CD4-positive, alpha-beta T cell treated with Interleukin-6 at 100 ng/mL for 8 hours (primary cell): Measurements from ENCODE around the gene CHKA.
A peak's percentile ranks its signal among the peaks of the same experiment; 100 is the strongest.

Experiments used
- DNase-seq: peaks from one replicate; pipeline ENCODE4 v3.0.0-alpha.2; 2020; ENCODE audit warnings: mixed read lengths, low spot score

CHKA gene

GRCh38 chr11:68142441-68143309 is 21.5 kb upstream of the CHKA start:
- no peak for DNase-seq

GRCh38 chr11:68142028-68142412 is 20.8 kb upstream of the CHKA start:
- no peak for DNase-seq

- DNase-seq, result no peak
Measured at GRCh38 chr11:68141246-68142027, 20.2 kb upstream of the CHKA start.

- DNase-seq, result no peak
Measured at GRCh38 chr11:68140496-68141245, 19.5 kb upstream of the CHKA start.

GRCh38 chr11:68138237-68138636 is 17.0 kb upstream of the CHKA start:
- no peak for DNase-seq

- no peak for DNase-seq
Measured at GRCh38 chr11:68137833-68138232, 16.6 kb upstream of the CHKA start.

GRCh38 chr11:68136866-68137265 is 15.7 kb upstream of the CHKA start:
- no peak for DNase-seq

- no peak for DNase-seq
Measured at GRCh38 chr11:68135161-68135560, 14.0 kb upstream of the CHKA start.

DNA sequence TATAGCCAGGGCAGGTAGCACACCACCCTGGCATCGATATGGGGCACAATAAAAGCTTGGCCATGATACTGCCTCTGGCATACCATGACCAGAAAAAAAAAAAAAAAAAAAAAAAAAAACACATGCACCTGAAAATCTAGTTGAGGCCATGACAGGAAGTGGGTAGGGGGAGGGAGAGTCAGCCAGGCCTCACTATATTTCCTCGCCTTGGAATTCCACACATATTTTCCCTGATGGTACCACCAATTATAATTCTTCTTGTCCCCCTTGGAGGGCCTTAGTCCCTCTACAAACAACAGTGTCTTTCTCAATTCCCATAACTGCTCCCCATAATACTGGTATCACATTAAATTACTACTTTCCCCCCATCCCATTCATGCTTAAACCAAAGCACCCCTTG is 12.6 kb upstream of the CHKA start:
- no peak for DNase-seq

GRCh38 chr11:68130121-68130520 is 8.9 kb upstream of the CHKA start:
- no peak for DNase-seq

- DNase-seq, result no peak
Measured at GRCh38 chr11:68128682-68129327, 7.6 kb upstream of the CHKA start.

- DNase-seq, result no peak
Measured at GRCh38 chr11:68127714-68128681, 6.8 kb upstream of the CHKA start.

DNA sequence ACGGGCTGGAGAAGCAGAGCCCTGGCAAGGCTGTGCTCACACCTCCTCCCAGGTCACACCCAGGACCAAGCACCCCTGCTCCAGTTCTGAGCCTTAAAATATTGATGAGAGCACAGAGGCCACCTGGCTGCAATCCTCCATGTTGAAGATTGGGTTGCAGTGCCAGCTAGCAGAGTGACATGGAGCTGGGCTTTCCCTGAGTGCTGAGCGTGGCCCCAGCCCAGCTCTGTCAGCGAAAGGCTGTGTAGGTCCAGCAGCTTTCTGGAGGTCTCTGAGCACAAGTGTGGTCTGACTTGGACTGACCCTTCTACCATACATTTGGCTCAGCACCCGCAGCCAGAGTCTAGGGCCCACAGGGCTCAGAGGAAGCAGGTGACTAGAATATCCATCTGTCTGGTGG is 4.0 kb upstream of the CHKA start:
- DNase-seq, result no peak

DNA sequence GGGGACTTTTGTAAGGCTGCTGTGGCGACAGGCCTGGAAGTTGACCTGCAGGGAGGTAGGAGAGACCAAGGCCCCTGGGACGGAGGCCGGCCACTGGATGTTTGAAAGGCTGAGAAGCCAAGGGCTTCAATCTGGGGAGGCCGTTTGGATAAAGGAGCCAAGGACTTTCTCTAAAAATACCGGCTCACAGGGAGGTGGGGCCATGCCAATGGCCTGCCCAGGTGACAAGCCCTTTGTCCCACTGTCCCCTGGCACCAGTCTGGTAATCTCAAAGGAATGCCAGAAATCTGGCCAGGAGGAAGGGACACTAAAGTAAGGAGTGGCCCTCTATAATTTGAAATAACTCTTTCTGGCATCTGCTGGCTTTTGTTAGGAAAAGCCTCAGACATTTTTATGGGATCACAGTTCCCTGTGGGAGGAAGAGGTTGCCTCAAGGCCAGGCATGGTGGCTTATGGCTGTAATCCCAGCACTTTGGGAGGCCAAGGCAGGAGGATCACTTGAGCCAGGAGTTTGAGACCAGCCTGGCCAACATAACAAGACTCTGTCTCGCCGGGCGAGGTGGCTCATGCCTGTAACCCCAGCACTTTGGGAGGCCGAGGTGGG is 1.9 kb upstream of the CHKA start:
- no peak for DNase-seq

DNA sequence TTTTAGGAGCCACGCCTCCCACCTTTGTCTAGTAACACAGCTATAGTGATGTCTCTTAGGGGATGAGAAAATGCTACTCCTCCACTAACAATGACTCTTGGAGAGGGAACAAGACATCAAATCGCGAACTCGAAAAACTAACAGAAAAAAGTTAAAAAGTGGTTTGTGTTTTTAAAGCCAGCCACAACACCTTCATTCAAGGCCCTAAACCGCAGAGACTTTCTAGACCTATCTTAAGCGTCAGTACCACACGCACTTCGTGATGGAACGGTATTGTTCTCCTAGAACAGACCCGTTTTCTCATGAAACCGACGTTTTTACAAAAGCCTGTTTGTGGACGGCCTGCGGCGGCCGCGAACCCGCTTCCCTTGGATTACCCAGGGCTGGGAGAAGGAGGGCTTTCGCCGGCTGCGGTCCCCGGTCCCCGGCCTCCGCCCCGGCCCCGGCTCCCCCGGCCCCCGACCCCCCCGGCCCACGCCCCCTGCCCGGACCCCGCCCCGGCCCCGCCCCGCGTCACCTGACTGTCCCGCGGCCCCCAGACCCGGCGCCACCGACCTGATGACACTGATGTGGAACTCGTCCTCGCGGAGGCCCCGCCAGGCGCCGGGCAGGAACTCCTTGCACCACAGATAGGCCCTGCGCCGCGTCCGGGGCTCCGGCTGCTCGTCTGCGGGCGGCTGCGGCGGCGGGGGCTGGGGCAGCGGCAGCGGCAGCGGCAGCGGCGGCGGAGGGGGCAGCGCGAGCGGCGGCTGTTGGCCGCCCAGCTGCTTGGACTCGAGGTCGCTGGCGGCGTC is 718 bp downstream of the CHKA start:
- DNase-seq, result peak; percentile 19

DNA sequence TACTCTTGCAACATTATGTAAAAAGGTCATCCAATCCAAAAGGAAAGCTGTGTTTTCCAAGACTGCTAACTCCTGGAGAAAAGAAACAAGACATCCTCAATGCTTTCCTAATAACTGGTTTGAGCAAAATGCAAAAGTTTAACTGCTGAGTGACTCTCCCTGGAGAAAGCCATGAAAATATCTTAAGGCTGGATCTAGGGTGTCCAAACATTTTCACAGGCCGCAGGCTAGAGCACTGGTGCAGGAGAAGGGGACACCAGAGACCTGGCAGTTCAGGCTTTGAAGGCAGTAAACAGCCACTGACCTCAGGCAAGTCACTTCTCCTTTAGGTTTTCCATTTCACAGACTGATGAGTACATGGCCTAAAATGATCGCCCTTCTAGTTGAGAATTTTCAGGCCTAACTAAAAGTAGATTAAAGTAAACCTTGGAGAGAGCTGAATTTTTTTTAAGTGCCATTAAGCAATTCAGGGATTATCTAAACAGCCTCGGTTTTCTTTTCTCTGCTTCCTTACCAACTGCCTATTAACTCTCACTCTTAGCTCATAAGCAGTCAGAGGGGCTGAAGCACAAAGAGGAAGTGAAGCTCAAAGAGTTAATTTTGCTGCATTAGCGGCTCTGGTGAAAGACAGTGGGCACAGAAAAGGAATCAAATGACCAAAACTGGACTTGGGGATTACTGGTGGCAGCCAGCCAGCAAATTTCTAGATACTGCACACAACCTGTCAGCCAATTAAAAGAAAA is 2.3 kb downstream of the CHKA start:
- no peak for DNase-seq

GRCh38 chr11:68117853-68118470 is 3.2 kb downstream of the CHKA start:
- DNase-seq, result no peak

GRCh38 chr11:68116974-68117373 is 4.2 kb downstream of the CHKA start:
- no peak for DNase-seq
